ENCODE data around the gene EFCAB6. TPM values are rescaled to one million over a fixed set of nuclear protein-coding genes. Genes with fewer than 3 reads are reported as not detected.

The EFCAB6 gene
- total RNA-seq, 1 donor from 2014 or later = 0.23 TPM

- intact Hi-C loops (cut with micrococcal nuclease) = no loop called here
- H3K27me3 Mint-ChIP-seq = no peaks in the 10 kb centered on the region
- no peak for DNase-seq
- no peak overlapping the region for H3K27ac Mint-ChIP-seq
- H3K4me3 Mint-ChIP-seq = no peak overlapping the region
- peaks cover 4% of the 10 kb centered on the region for H3K9me3 Mint-ChIP-seq
- no peaks in the 10 kb centered on the region for H3K36me3 Mint-ChIP-seq (ENCODE audit: low read depth)
- H3K4me1 Mint-ChIP-seq = no peaks in the 10 kb centered on the region
Measured at GRCh38 chr22:43505423-43505822, 306.7 kb downstream of the EFCAB6 start.

GRCh38 chr22:43504666-43505261 is 307.3 kb downstream of the EFCAB6 start:
- Mint-ChIP-seq H3K9me3 (peaks cover 4% of the 10 kb centered on the region), H3K36me3 (ENCODE audit: low read depth) (no peaks in the 10 kb centered on the region), H3K27ac (no peak overlapping the region), H3K27me3 (no peaks in the 10 kb centered on the region), H3K4me3 (no peak overlapping the region), H3K4me1 (no peaks in the 10 kb centered on the region)
- DNase-seq = no peak
- intact Hi-C loops (cut with micrococcal nuclease) = no loop called here

GRCh38 chr22:43504068-43504467 is 308.0 kb downstream of the EFCAB6 start:
- no peaks in the 10 kb centered on the region for H3K27me3 Mint-ChIP-seq
- H3K27ac Mint-ChIP-seq = no peak overlapping the region
- no peak overlapping the region for H3K4me3 Mint-ChIP-seq
- no peaks in the 10 kb centered on the region for H3K4me1 Mint-ChIP-seq
- intact Hi-C loops (cut with micrococcal nuclease) = no loop called here
- no peaks in the 10 kb centered on the region for H3K36me3 Mint-ChIP-seq (ENCODE audit: low read depth)
- peaks cover under 1% of the 10 kb centered on the region for H3K9me3 Mint-ChIP-seq
- no peak for DNase-seq

GRCh38 chr22:43502306-43502874 is 309.7 kb downstream of the EFCAB6 start:
- no peaks in the 10 kb centered on the region for H3K36me3 Mint-ChIP-seq (ENCODE audit: low read depth)
- no peak for DNase-seq
- H3K4me1 Mint-ChIP-seq = no peaks in the 10 kb centered on the region
- H3K27me3 Mint-ChIP-seq = no peaks in the 10 kb centered on the region
- no peak overlapping the region for H3K4me3 Mint-ChIP-seq
- intact Hi-C loops (cut with micrococcal nuclease) = no loop called here
- peaks cover 3% of the 10 kb centered on the region for H3K9me3 Mint-ChIP-seq
- H3K27ac Mint-ChIP-seq = no peak overlapping the region

- H3K4me3 Mint-ChIP-seq = no peak overlapping the region
- no peak for DNase-seq
- no peak overlapping the region for H3K27ac Mint-ChIP-seq
- intact Hi-C loops (cut with micrococcal nuclease) = no loop called here
- H3K27me3 Mint-ChIP-seq = no peaks in the 10 kb centered on the region
- no peaks in the 10 kb centered on the region for H3K4me1 Mint-ChIP-seq
- H3K36me3 Mint-ChIP-seq (ENCODE audit: low read depth) = no peaks in the 10 kb centered on the region
- peaks cover 3% of the 10 kb centered on the region for H3K9me3 Mint-ChIP-seq
Measured at GRCh38 chr22:43501878-43502277, 310.2 kb downstream of the EFCAB6 start.

GRCh38 chr22:43500792-43501785 is 311.0 kb downstream of the EFCAB6 start:
- no peak overlapping the region for H3K27ac Mint-ChIP-seq
- no peak for DNase-seq
- intact Hi-C loops (cut with micrococcal nuclease) = no loop called here
- no peaks in the 10 kb centered on the region for H3K4me1 Mint-ChIP-seq
- H3K9me3 Mint-ChIP-seq = peaks cover 3% of the 10 kb centered on the region
- H3K36me3 Mint-ChIP-seq (ENCODE audit: low read depth) = no peaks in the 10 kb centered on the region
- H3K4me3 Mint-ChIP-seq = no peak overlapping the region
- H3K27me3 Mint-ChIP-seq = no peaks in the 10 kb centered on the region

GRCh38 chr22:43498856-43499253 is 313.2 kb downstream of the EFCAB6 start:
- H3K4me3 Mint-ChIP-seq = no peak overlapping the region
- intact Hi-C loops (cut with micrococcal nuclease) = no loop called here
- H3K36me3 Mint-ChIP-seq (ENCODE audit: low read depth) = no peaks in the 10 kb centered on the region

GRCh38 chr22:43497956-43498855 is 313.9 kb downstream of the EFCAB6 start:
- no peaks in the 10 kb centered on the region for H3K27me3 Mint-ChIP-seq
- H3K9me3 Mint-ChIP-seq = peaks cover 3% of the 10 kb centered on the region

More at GRCh38 chr22:43498856-43499253, 313.2 kb downstream of the EFCAB6 start:
- H3K9me3 Mint-ChIP-seq = peaks cover 3% of the 10 kb centered on the region
- H3K27me3 Mint-ChIP-seq = no peaks in the 10 kb centered on the region
- no peak overlapping the region for H3K27ac Mint-ChIP-seq
- DNase-seq = no peak
- H3K4me1 Mint-ChIP-seq = no peaks in the 10 kb centered on the region

GRCh38 chr22:43493297-43493696 is 318.8 kb downstream of the EFCAB6 start:
- Mint-ChIP-seq H3K36me3 (ENCODE audit: low read depth) (no peaks in the 10 kb centered on the region), H3K27ac (no peak overlapping the region), H3K4me3 (no peak overlapping the region), H3K9me3 (peaks cover 10% of the 10 kb centered on the region), H3K27me3 (no peaks in the 10 kb centered on the region), H3K4me1 (no peaks in the 10 kb centered on the region)
- intact Hi-C loops (cut with micrococcal nuclease) = no loop called here
- no peak for DNase-seq

More at GRCh38 chr22:43497956-43498855, 313.9 kb downstream of the EFCAB6 start:
- H3K4me3 Mint-ChIP-seq = no peak overlapping the region
- no peak for DNase-seq
- H3K4me1 Mint-ChIP-seq = no peaks in the 10 kb centered on the region
- H3K36me3 Mint-ChIP-seq (ENCODE audit: low read depth) = no peaks in the 10 kb centered on the region
- H3K27ac Mint-ChIP-seq = no peak overlapping the region
- intact Hi-C loops (cut with micrococcal nuclease) = no loop called here

GRCh38 chr22:43491737-43492136 is 320.4 kb downstream of the EFCAB6 start:
- H3K9me3 Mint-ChIP-seq = peaks cover 10% of the 10 kb centered on the region
- no peak overlapping the region for H3K27ac Mint-ChIP-seq
- H3K27me3 Mint-ChIP-seq = no peaks in the 10 kb centered on the region
- intact Hi-C loops (cut with micrococcal nuclease) = no loop called here
- no peaks in the 10 kb centered on the region for H3K36me3 Mint-ChIP-seq (ENCODE audit: low read depth)
- H3K4me1 Mint-ChIP-seq = no peaks in the 10 kb centered on the region
- H3K4me3 Mint-ChIP-seq = no peak overlapping the region
- DNase-seq = no peak

GRCh38 chr22:43491177-43491576 is 320.9 kb downstream of the EFCAB6 start:
- no peak overlapping the region for H3K4me3 Mint-ChIP-seq
- intact Hi-C loops (cut with micrococcal nuclease) = no loop called here
- no peaks in the 10 kb centered on the region for H3K36me3 Mint-ChIP-seq (ENCODE audit: low read depth)
- no peak overlapping the region for H3K27ac Mint-ChIP-seq
- no peaks in the 10 kb centered on the region for H3K4me1 Mint-ChIP-seq
- no peak for DNase-seq
- peaks cover 10% of the 10 kb centered on the region for H3K9me3 Mint-ChIP-seq
- H3K27me3 Mint-ChIP-seq = no peaks in the 10 kb centered on the region

- Mint-ChIP-seq H3K27me3 (no peaks in the 10 kb centered on the region), H3K36me3 (ENCODE audit: low read depth) (no peaks in the 10 kb centered on the region), H3K4me3 (no peak overlapping the region), H3K27ac (no peak overlapping the region), H3K4me1 (no peaks in the 10 kb centered on the region), H3K9me3 (peaks cover 10% of the 10 kb centered on the region)
- no peak for DNase-seq
- intact Hi-C loops (cut with micrococcal nuclease) = no loop called here
Measured at GRCh38 chr22:43490311-43490710, 321.8 kb downstream of the EFCAB6 start.

GRCh38 chr22:43488937-43489336 is 323.2 kb downstream of the EFCAB6 start:
- DNase-seq = no peak
- no peaks in the 10 kb centered on the region for H3K36me3 Mint-ChIP-seq (ENCODE audit: low read depth)
- H3K4me3 Mint-ChIP-seq = no peak overlapping the region
- H3K27ac Mint-ChIP-seq = no peak overlapping the region
- H3K27me3 Mint-ChIP-seq = no peaks in the 10 kb centered on the region
- intact Hi-C loops (cut with micrococcal nuclease) = no loop called here
- no peaks in the 10 kb centered on the region for H3K4me1 Mint-ChIP-seq
- H3K9me3 Mint-ChIP-seq = peaks cover 10% of the 10 kb centered on the region
